GM21576 (cell line): Measurements from ENCODE around the gene CPXM2.

Source experiments
- ATAC-seq: cut with Tn5 transposase; IDR thresholded peaks from one replicate; pipeline ENCODE4 v1.9.1; 2021; ENCODE audit warnings: mild to moderate bottlenecking, moderate library complexity; ENCODE audit not compliant: unreplicated experiment

CPXM2 gene

GRCh38 chr10:123704076-123704475, 187.5 kb downstream of the CPXM2 start:
- ATAC-seq: no peak

GRCh38 chr10:123703195-123703790, 188.3 kb downstream of the CPXM2 start:
- ATAC-seq: no peak
